HTERT RPE-1 (cell line): ENCODE data around the gene TNFRSF25.

Source experiments
- in situ Hi-C: fragments of 300-500 bp; cut with MboI; formaldehyde crosslinking; loops from 4 replicates; pipeline ENCODE4 v1.14.3; 2020; ENCODE audit warnings: low sequenced_read_pairs

The TNFRSF25 gene

GRCh38 chr1:6466023-6466422 lies at the start of gene TNFRSF25:
TNFRSF25 (minus strand) TSS chr1:6466173; CDS start chr1:6466107, 66 bp downstream.
- in situ Hi-C loops = no loop called here

- in situ Hi-C loops = no loop called here
Measured at GRCh38 chr1:6515771-6516170, 49.8 kb upstream of the TNFRSF25 start.

- in situ Hi-C loops = no loop called here
Measured at GRCh38 chr1:6513320-6513801, 47.4 kb upstream of the TNFRSF25 start.

GRCh38 chr1:6512908-6513280 lies 46.9 kb upstream of the TNFRSF25 start:
- in situ Hi-C loops = no loop called here

GRCh38 chr1:6512245-6512907 lies 46.4 kb upstream of the TNFRSF25 start:
- in situ Hi-C loops = no loop called here

- in situ Hi-C loops = no loop called here
Measured at GRCh38 chr1:6511561-6512244, 45.7 kb upstream of the TNFRSF25 start.

GRCh38 chr1:6511056-6511455 lies 45.1 kb upstream of the TNFRSF25 start:
- in situ Hi-C loops = no loop called here

- in situ Hi-C loops = no loop called here
Measured at GRCh38 chr1:6510493-6510892, 44.5 kb upstream of the TNFRSF25 start.

- in situ Hi-C loops = no loop called here
Measured at GRCh38 chr1:6509919-6510291, 43.9 kb upstream of the TNFRSF25 start.

GRCh38 chr1:6509220-6509918 lies 43.4 kb upstream of the TNFRSF25 start:
- in situ Hi-C loops = no loop called here

- in situ Hi-C loops = no loop called here
Measured at GRCh38 chr1:6508816-6509189, 42.8 kb upstream of the TNFRSF25 start.

- in situ Hi-C loops = no loop called here
Measured at GRCh38 chr1:6508154-6508815, 42.3 kb upstream of the TNFRSF25 start.

- in situ Hi-C loops = no loop called here
Measured at GRCh38 chr1:6507461-6507911, 41.5 kb upstream of the TNFRSF25 start.

GRCh38 chr1:6507037-6507428 lies 41.1 kb upstream of the TNFRSF25 start:
- in situ Hi-C loops = no loop called here

GRCh38 chr1:6506210-6507036 lies 40.5 kb upstream of the TNFRSF25 start:
- in situ Hi-C loops = no loop called here

GRCh38 chr1:6505367-6506209 lies 39.6 kb upstream of the TNFRSF25 start:
- in situ Hi-C loops = no loop called here

GRCh38 chr1:6504887-6505286 lies 38.9 kb upstream of the TNFRSF25 start:
- in situ Hi-C loops = no loop called here

GRCh38 chr1:6503884-6504602 lies 38.1 kb upstream of the TNFRSF25 start:
- in situ Hi-C loops = no loop called here
